ENCODE measurements around the gene MYOCOS. TPM values are rescaled to one million over a fixed set of nuclear protein-coding genes. Genes with fewer than 3 reads are reported as not detected.

MYOCOS gene
- total RNA-seq, 2 donors from 2014 or later = not detected

DNA sequence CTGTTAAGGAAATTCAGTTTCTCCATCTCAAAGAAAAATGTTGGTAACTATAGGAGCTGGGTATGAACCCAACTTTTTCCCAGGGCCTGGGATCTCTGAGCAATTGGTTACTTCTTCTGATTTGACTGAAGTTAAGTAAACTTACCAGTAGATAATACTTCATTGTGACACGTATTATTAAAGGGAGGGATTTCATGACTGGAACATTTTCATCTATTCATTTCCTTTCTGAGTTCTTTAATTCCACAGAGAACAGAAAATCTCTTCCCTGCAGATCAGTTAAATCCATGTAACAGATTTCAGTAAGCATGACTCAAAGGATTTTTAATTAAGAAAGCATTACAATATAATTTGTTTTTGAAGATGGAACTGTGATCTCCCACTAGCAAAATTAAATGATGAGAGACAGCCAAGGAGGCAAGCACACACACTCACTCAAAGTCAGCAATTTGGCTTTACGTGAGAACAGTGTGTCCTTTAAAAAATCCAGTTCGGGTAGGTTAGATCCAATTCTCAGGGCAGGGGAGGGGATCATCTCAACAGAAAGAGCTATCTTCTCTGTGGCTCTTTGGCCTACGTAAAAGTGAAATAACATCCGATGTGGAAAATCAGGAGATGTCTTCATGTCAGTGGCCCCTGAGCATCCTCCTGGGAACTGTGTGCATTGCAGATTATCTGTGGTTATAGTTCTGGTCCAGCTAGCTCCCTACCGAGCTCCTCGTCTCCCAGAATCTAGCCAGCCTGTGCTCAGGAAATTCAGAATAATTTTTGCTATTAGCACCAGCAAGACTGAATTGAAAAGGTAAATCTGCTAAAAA, 41.2 kb downstream of the MYOCOS start:
- Mint-ChIP-seq H3K4me3 (no peak overlapping the region), H3K27me3 (ENCODE audit: insufficient read depth) (peaks cover 69% of the 10 kb centered on the region), H3K4me1 (peaks cover 10% of the 10 kb centered on the region), H3K36me3 (ENCODE audit: low read depth) (no peaks in the 10 kb centered on the region), H3K9me3 (no peaks in the 10 kb centered on the region), H3K27ac (no peak overlapping the region)
- DNase-seq = peak; percentile 10
- H3K9me3 ChIP-seq (ENCODE audit: control insufficient read depth, low read length) = no peaks in the 10 kb centered on the region
- H3K27me3 ChIP-seq (ENCODE audit: control insufficient read depth, insufficient read depth, low read length, poor library complexity, severe bottlenecking) = peaks cover 29% of the 10 kb centered on the region
- H3K9ac ChIP-seq (ENCODE audit: extremely low read depth, low read length, poor library complexity, severe bottlenecking) = no peak overlapping the region
- WGBS, 2 experiments (ENCODE audit: insufficient coverage in 1 of 2, insufficient read length in 1 of 2) = 91 to 92% methylated on average over 6 to 7 of the region's 7 CpGs
- H3K4me3 ChIP-seq (ENCODE audit: low read length) = no peak overlapping the region
- H3K27ac ChIP-seq (ENCODE audit: low read depth, low read length) = no peak overlapping the region
- H3K36me3 ChIP-seq (ENCODE audit: control insufficient read depth, insufficient read depth, low read length) = no peaks in the 10 kb centered on the region
- TF ChIP-seq, protein P1, sequence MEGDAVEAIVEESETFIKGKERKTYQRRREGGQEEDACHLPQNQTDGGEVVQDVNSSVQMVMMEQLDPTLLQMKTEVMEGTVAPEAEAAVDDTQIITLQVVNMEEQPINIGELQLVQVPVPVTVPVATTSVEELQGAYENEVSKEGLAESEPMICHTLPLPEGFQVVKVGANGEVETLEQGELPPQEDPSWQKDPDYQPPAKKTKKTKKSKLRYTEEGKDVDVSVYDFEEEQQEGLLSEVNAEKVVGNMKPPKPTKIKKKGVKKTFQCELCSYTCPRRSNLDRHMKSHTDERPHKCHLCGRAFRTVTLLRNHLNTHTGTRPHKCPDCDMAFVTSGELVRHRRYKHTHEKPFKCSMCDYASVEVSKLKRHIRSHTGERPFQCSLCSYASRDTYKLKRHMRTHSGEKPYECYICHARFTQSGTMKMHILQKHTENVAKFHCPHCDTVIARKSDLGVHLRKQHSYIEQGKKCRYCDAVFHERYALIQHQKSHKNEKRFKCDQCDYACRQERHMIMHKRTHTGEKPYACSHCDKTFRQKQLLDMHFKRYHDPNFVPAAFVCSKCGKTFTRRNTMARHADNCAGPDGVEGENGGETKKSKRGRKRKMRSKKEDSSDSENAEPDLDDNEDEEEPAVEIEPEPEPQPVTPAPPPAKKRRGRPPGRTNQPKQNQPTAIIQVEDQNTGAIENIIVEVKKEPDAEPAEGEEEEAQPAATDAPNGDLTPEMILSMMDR (conservative IDR thresholded peaks at IDR 0.05) = no peak
- H3K4me1 ChIP-seq (ENCODE audit: control insufficient read depth, insufficient read depth, low read length) = peaks cover 5% of the 10 kb centered on the region

DNA sequence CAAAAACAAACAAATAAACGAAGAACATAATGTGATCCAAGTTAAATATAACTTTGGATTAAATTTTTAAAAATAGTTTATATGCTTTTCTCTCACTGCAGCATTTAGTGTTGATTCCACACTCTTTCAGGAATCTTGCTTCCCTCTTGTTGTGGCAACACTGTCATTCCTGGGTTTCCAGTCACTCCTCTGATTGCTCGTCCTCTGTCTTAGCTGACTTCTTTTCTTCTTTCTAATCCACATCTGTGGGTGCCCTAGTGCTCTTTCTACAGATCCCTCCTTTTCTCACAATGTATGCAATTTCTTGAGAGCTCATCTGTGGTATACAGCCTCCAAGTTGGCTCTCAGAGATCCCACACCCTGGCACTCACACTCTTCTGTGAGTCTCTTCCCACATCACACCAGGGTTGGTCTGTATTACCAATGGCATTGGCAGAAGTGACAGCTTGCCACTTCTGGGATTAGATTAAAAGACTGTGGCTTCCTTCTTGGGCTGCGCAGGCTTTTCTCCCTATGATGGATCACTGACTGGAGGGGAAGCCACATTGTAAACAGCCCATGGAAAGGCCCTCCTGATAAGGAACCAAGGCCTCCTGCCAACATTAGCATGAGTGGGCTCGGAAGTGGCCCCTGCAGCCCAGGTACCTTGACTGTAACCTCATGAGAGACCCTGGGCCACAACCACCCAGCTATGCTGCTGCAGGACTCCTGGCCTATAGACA, 42.0 kb downstream of the MYOCOS start:
- Mint-ChIP-seq H3K36me3 (ENCODE audit: low read depth) (no peaks in the 10 kb centered on the region), H3K4me1 (peaks cover 10% of the 10 kb centered on the region), H3K4me3 (no peak overlapping the region), H3K27ac (no peak overlapping the region), H3K9me3 (no peaks in the 10 kb centered on the region), H3K27me3 (ENCODE audit: insufficient read depth) (peaks cover 72% of the 10 kb centered on the region)
- H3K9me3 ChIP-seq (ENCODE audit: control insufficient read depth, low read length) = no peaks in the 10 kb centered on the region
- no peak overlapping the region for H3K9ac ChIP-seq (ENCODE audit: extremely low read depth, low read length, poor library complexity, severe bottlenecking)
- 79 to 88% methylated on average over 3 to 4 of the region's 4 CpGs for WGBS, 2 experiments (ENCODE audit: insufficient coverage in 1 of 2, insufficient read length in 1 of 2)
- peaks cover 29% of the 10 kb centered on the region for H3K27me3 ChIP-seq (ENCODE audit: control insufficient read depth, insufficient read depth, low read length, poor library complexity, severe bottlenecking)
- no peak overlapping the region for H3K27ac ChIP-seq (ENCODE audit: low read depth, low read length)
- peaks cover 5% of the 10 kb centered on the region for H3K4me1 ChIP-seq (ENCODE audit: control insufficient read depth, insufficient read depth, low read length)
- H3K4me3 ChIP-seq (ENCODE audit: low read length) = no peak overlapping the region
- TF ChIP-seq, protein P1 (conservative IDR thresholded peaks at IDR 0.05) = no peak
- DNase-seq = peak; percentile 8
- H3K36me3 ChIP-seq (ENCODE audit: control insufficient read depth, insufficient read depth, low read length) = no peaks in the 10 kb centered on the region

DNA sequence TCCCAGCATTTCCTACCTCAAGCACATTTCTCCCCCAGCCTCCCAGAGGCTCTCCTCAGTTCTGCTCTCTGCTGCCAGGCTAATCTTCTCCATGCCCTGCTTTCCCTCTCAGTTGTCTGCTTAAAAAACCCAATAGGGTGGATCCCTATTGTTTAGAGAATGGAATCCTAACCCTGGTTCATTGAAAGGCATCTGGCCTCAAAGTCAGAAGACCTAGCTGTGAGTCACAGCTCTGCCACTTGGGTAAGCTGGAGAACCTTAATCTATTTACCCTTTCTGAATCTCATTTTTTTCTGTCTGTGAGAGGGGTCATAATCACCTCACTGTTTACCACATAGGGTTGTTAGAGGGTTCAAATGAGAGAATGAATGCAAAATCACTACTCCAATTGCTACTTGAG, 42.9 kb downstream of the MYOCOS start:
- no peaks in the 10 kb centered on the region for H3K36me3 Mint-ChIP-seq (ENCODE audit: low read depth)
- H3K4me3 Mint-ChIP-seq = no peak overlapping the region
- Histone ChIP-seq H3K4me1 (ENCODE audit: control insufficient read depth, insufficient read depth, low read length) (peaks cover 5% of the 10 kb centered on the region), H3K27me3 (ENCODE audit: control insufficient read depth, insufficient read depth, low read length, poor library complexity, severe bottlenecking) (peaks cover 29% of the 10 kb centered on the region), H3K9ac (ENCODE audit: extremely low read depth, low read length, poor library complexity, severe bottlenecking) (no peak overlapping the region), H3K9me3 (ENCODE audit: control insufficient read depth, low read length) (no peaks in the 10 kb centered on the region), H3K36me3 (ENCODE audit: control insufficient read depth, insufficient read depth, low read length) (no peaks in the 10 kb centered on the region), H3K4me3 (ENCODE audit: low read length) (peak overlapping the region; percentile 51), H3K27ac (ENCODE audit: low read depth, low read length) (no peak overlapping the region)
- TF ChIP-seq, protein P1 (conservative IDR thresholded peaks at IDR 0.05) = no peak
- H3K27me3 Mint-ChIP-seq (ENCODE audit: insufficient read depth) = peaks cover 75% of the 10 kb centered on the region
- no peaks in the 10 kb centered on the region for H3K9me3 Mint-ChIP-seq
- no peak for DNase-seq
- peaks cover 10% of the 10 kb centered on the region for H3K4me1 Mint-ChIP-seq
- no peak overlapping the region for H3K27ac Mint-ChIP-seq
